Epithelial cell of proximal tubule (primary cell): ENCODE data around the gene ARID3A. TPM values are rescaled to one million over a fixed set of nuclear protein-coding genes. Genes with fewer than 3 reads are reported as not detected.

ENCODE experiments used
- DNase-seq: peaks from one replicate; pipeline ENCODE4 v3.0.0-alpha.2; 2011; ENCODE audit warnings: low read depth
- H3K4me3 ChIP-seq: 2 replicates; pipeline ENCODE4 v1.5.1; 2011; ENCODE audit warnings: low read depth, mild to moderate bottlenecking, low read length
- CTCF ChIP-seq: conservative IDR thresholded peaks from 2 replicates; pipeline ENCODE4 v1.5.1; 2012; ENCODE audit warnings: low read depth, mild to moderate bottlenecking, low read length
- total RNA-seq: library from RNA; depleted of rRNA; stranded (reverse); fragments of >200 nt; gene quantifications from 2 replicates; pipeline ENCODE4 v1.2.3, GENCODE V29; 2015

Gene ARID3A
- total RNA-seq, 1 donor from 2014 or later: 37.0 TPM

- no peak for TF ChIP-seq CTCF
- no peak for DNase-seq
- H3K4me3 ChIP-seq: no peak overlapping the region
Measured at GRCh38 chr19:934865-935479, 9.1 kb downstream of the ARID3A start.

GRCh38 chr19:936175-936546, 10.3 kb downstream of the ARID3A start:
- no peak for DNase-seq
- H3K4me3 ChIP-seq: no peak overlapping the region
- no peak for TF ChIP-seq CTCF

GRCh38 chr19:937259-937694, 11.4 kb downstream of the ARID3A start:
- DNase-seq: no peak
- no peak for TF ChIP-seq CTCF
- H3K4me3 ChIP-seq: no peak overlapping the region

- TF ChIP-seq CTCF: no peak
- no peak for DNase-seq
- H3K4me3 ChIP-seq: no peak overlapping the region
Measured at GRCh38 chr19:938233-938923, 12.5 kb downstream of the ARID3A start.

GRCh38 chr19:939439-939838, 13.6 kb downstream of the ARID3A start:
- DNase-seq: no peak
- H3K4me3 ChIP-seq: no peak overlapping the region
- no peak for TF ChIP-seq CTCF

- no peak for TF ChIP-seq CTCF
- no peak for DNase-seq
- H3K4me3 ChIP-seq: no peak overlapping the region
Measured at GRCh38 chr19:939922-940321, 14.1 kb downstream of the ARID3A start.
